ENCODE results near the gene MORC2. TPM values are rescaled to one million over a fixed set of nuclear protein-coding genes. Genes with fewer than 3 reads are reported as not detected.

MORC2 gene
- total and polyA plus RNA-seq, 4 donors, result 4.2 to 12.0 (median 9.8) TPM

- Histone ChIP-seq H3K9me3 (ENCODE audit: control insufficient read depth in 4 of 4, low read length in 3 of 4) (no peaks in the 10 kb centered on the region), H3K4me1 (ENCODE audit: control insufficient read depth in 4 of 4, insufficient read depth in 4 of 4, low read length in 3 of 4) (peaks cover 1 to 6% (median 5%) of the 10 kb centered on the region in 4 donors), H3K36me3 (ENCODE audit: control insufficient read depth in 4 of 4, insufficient read depth in 3 of 4, low read depth in 1 of 4, low read length in 3 of 4) (peaks cover 4 to 34% (median 19%) of the 10 kb centered on the region in 4 donors), H3K4me3 (ENCODE audit: low read depth in 1 of 3, low read length in 3 of 3) (no peak overlapping the region), H3K27me3 (ENCODE audit: control insufficient read depth in 4 of 4, insufficient read depth in 4 of 4, low read length in 3 of 4) (no peaks in the 10 kb centered on the region), H3K9ac (ENCODE audit: low read depth in 1 of 2, low read length in 2 of 2) (no peak overlapping the region), H3K27ac (ENCODE audit: low read depth in 1 of 2, low read length in 2 of 2) (no peak overlapping the region)
- TF ChIP-seq FOXA2 (IDR thresholded peaks at IDR 0.05) (no peak), SP1 (IDR thresholded peaks at IDR 0.05) (no peak), RAD21 (IDR thresholded peaks at IDR 0.05) (no peak)
- peak; percentile 29 for DNase-seq (ENCODE audit: low spot score)
- 90% methylated on average over 9 of the region's 9 CpGs for WGBS
Measured at GRCh38 chr22:30923168-30923900, 45.2 kb downstream of the MORC2 start.

DNA sequence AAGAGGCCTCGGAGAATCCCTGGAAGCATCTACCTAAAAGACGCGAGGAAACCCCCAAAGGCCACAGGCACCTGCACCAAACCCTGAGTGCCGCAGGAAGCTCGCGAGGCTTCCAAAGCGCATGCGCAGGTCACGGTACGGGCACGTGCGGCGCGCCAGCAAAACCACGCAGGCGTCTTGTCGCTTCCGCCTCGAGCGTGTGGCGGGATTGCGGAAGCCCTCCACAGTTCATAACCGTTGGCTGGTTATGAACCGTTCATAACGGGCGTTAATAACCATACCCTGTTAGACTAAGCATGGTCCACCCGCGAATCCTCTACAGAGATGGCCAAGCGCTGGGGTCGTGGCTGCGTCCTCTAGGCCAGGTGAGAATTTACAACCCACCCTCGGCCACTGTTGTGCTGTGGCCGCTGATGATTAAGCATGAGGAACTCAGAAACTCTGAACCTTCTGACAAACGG is 46.4 kb downstream of the MORC2 start:
- WGBS, result 39% methylated on average over 34 of the region's 34 CpGs
- Histone ChIP-seq H3K4me3 (ENCODE audit: low read depth in 1 of 3, low read length in 3 of 3) (peak overlapping the region in 2 of 3 donors; percentile 51 to 55), H3K9ac (ENCODE audit: low read depth in 1 of 2, low read length in 2 of 2) (no peak overlapping the region), H3K4me1 (ENCODE audit: control insufficient read depth in 4 of 4, insufficient read depth in 4 of 4, low read length in 3 of 4) (peaks cover 1 to 6% (median 5%) of the 10 kb centered on the region in 4 donors), H3K36me3 (ENCODE audit: control insufficient read depth in 4 of 4, insufficient read depth in 3 of 4, low read depth in 1 of 4, low read length in 3 of 4) (peaks cover 2 to 22% (median 9%) of the 10 kb centered on the region in 4 donors), H3K9me3 (ENCODE audit: control insufficient read depth in 4 of 4, low read length in 3 of 4) (no peaks in the 10 kb centered on the region), H3K27me3 (ENCODE audit: control insufficient read depth in 4 of 4, insufficient read depth in 4 of 4, low read length in 3 of 4) (no peaks in the 10 kb centered on the region), H3K27ac (ENCODE audit: low read depth in 1 of 2, low read length in 2 of 2) (peak overlapping the region in 1 of 2 donors; percentile 58)
- peak; percentile 71 for DNase-seq (ENCODE audit: low spot score)
- peak; percentile 21 for TF ChIP-seq YY1 (IDR thresholded peaks at IDR 0.05)
- TF ChIP-seq RXRA (IDR thresholded peaks at IDR 0.05), result no peak
- no peak for TF ChIP-seq RAD21 (IDR thresholded peaks at IDR 0.05)
- peak; percentile 91 for TF ChIP-seq ZBTB33 (IDR thresholded peaks at IDR 0.05)
- no peak for TF ChIP-seq FOXA1 (IDR thresholded peaks at IDR 0.05)
- peak in 1 of 2 donors; percentile 41 for TF ChIP-seq GABPA (IDR thresholded peaks at IDR 0.05 in 1 of 2, conservative IDR thresholded peaks at IDR 0.05 in 1 of 2)
- no peak for TF ChIP-seq SP1 (IDR thresholded peaks at IDR 0.05)
- no peak for TF ChIP-seq JUND (IDR thresholded peaks at IDR 0.05)
- TF ChIP-seq, protein P1, sequence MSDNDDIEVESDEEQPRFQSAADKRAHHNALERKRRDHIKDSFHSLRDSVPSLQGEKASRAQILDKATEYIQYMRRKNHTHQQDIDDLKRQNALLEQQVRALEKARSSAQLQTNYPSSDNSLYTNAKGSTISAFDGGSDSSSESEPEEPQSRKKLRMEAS (IDR thresholded peaks at IDR 0.05), result peak; percentile 94
- no peak for TF ChIP-seq HNF4A (conservative IDR thresholded peaks at IDR 0.05)
- no peak for TF ChIP-seq FOXA2 (IDR thresholded peaks at IDR 0.05)
- no peak for TF ChIP-seq TAF1 (conservative IDR thresholded peaks at IDR 0.05)
- TF ChIP-seq, protein P2, sequence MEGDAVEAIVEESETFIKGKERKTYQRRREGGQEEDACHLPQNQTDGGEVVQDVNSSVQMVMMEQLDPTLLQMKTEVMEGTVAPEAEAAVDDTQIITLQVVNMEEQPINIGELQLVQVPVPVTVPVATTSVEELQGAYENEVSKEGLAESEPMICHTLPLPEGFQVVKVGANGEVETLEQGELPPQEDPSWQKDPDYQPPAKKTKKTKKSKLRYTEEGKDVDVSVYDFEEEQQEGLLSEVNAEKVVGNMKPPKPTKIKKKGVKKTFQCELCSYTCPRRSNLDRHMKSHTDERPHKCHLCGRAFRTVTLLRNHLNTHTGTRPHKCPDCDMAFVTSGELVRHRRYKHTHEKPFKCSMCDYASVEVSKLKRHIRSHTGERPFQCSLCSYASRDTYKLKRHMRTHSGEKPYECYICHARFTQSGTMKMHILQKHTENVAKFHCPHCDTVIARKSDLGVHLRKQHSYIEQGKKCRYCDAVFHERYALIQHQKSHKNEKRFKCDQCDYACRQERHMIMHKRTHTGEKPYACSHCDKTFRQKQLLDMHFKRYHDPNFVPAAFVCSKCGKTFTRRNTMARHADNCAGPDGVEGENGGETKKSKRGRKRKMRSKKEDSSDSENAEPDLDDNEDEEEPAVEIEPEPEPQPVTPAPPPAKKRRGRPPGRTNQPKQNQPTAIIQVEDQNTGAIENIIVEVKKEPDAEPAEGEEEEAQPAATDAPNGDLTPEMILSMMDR (IDR thresholded peaks at IDR 0.05; ENCODE audit: low read depth, low read length, missing input control), result no peak
- no peak for TF ChIP-seq HNF4G (IDR thresholded peaks at IDR 0.05)
- no peak for TF ChIP-seq EGR1 (IDR thresholded peaks at IDR 0.05; ENCODE audit: low read depth in 2 of 2)
- TF ChIP-seq, protein P3, sequence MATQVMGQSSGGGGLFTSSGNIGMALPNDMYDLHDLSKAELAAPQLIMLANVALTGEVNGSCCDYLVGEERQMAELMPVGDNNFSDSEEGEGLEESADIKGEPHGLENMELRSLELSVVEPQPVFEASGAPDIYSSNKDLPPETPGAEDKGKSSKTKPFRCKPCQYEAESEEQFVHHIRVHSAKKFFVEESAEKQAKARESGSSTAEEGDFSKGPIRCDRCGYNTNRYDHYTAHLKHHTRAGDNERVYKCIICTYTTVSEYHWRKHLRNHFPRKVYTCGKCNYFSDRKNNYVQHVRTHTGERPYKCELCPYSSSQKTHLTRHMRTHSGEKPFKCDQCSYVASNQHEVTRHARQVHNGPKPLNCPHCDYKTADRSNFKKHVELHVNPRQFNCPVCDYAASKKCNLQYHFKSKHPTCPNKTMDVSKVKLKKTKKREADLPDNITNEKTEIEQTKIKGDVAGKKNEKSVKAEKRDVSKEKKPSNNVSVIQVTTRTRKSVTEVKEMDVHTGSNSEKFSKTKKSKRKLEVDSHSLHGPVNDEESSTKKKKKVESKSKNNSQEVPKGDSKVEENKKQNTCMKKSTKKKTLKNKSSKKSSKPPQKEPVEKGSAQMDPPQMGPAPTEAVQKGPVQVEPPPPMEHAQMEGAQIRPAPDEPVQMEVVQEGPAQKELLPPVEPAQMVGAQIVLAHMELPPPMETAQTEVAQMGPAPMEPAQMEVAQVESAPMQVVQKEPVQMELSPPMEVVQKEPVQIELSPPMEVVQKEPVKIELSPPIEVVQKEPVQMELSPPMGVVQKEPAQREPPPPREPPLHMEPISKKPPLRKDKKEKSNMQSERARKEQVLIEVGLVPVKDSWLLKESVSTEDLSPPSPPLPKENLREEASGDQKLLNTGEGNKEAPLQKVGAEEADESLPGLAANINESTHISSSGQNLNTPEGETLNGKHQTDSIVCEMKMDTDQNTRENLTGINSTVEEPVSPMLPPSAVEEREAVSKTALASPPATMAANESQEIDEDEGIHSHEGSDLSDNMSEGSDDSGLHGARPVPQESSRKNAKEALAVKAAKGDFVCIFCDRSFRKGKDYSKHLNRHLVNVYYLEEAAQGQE (IDR thresholded peaks at IDR 0.05), result no peak
- TF ChIP-seq NR2F2 (IDR thresholded peaks at IDR 0.05), result no peak
- TF ChIP-seq, protein P4, sequence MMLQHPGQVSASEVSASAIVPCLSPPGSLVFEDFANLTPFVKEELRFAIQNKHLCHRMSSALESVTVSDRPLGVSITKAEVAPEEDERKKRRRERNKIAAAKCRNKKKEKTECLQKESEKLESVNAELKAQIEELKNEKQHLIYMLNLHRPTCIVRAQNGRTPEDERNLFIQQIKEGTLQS (IDR thresholded peaks at IDR 0.05), result no peak
